ENCODE data around the gene ETS2. TPM values are rescaled to one million over a fixed set of nuclear protein-coding genes. Genes with fewer than 3 reads are reported as not detected.

Gene ETS2
- total RNA-seq, 1 experiment from 2014 or later, result 132 TPM

DNA sequence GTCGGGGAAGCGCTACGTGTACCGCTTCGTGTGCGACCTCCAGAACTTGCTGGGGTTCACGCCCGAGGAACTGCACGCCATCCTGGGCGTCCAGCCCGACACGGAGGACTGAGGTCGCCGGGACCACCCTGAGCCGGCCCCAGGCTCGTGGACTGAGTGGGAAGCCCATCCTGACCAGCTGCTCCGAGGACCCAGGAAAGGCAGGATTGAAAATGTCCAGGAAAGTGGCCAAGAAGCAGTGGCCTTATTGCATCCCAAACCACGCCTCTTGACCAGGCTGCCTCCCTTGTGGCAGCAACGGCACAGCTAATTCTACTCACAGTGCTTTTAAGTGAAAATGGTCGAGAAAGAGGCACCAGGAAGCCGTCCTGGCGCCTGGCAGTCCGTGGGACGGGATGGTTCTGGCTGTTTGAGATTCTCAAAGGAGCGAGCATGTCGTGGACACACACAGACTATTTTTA, 17.1 kb downstream of the ETS2 start:
- BruUV-seq (replicated peaks), result no TSS peak
- H3K27ac ChIP-seq (ENCODE audit: low read length), result peak overlapping the region; percentile 68; the same call in 1 of the 2 replicates

DNA sequence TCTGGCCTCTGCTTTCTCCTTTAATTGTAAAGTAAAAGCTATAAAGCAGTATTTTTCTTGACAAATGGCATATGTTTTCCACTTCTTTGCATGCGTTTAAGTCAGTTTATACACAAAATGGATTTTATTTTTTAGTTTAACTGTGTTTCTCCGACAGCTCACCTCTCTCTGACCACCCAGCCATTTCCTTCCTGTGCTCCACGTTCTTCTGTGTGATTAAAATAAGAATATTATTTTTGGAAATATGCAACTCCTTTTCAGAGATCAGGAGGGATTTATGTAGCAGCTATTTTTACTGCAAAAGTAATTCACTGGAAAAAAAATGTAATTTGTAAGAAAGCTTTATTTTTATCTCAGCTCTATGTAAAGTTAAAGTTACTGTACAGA, 18.0 kb downstream of the ETS2 start:
- H3K4me3 ChIP-seq (ENCODE audit: low read depth in 2 of 2, low read length in 2 of 2), result no peak overlapping the region
- TF ChIP-seq, protein P1, sequence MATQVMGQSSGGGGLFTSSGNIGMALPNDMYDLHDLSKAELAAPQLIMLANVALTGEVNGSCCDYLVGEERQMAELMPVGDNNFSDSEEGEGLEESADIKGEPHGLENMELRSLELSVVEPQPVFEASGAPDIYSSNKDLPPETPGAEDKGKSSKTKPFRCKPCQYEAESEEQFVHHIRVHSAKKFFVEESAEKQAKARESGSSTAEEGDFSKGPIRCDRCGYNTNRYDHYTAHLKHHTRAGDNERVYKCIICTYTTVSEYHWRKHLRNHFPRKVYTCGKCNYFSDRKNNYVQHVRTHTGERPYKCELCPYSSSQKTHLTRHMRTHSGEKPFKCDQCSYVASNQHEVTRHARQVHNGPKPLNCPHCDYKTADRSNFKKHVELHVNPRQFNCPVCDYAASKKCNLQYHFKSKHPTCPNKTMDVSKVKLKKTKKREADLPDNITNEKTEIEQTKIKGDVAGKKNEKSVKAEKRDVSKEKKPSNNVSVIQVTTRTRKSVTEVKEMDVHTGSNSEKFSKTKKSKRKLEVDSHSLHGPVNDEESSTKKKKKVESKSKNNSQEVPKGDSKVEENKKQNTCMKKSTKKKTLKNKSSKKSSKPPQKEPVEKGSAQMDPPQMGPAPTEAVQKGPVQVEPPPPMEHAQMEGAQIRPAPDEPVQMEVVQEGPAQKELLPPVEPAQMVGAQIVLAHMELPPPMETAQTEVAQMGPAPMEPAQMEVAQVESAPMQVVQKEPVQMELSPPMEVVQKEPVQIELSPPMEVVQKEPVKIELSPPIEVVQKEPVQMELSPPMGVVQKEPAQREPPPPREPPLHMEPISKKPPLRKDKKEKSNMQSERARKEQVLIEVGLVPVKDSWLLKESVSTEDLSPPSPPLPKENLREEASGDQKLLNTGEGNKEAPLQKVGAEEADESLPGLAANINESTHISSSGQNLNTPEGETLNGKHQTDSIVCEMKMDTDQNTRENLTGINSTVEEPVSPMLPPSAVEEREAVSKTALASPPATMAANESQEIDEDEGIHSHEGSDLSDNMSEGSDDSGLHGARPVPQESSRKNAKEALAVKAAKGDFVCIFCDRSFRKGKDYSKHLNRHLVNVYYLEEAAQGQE (IDR thresholded peaks at IDR 0.05; ENCODE audit: insufficient read depth in 1 of 2, low read depth in 2 of 2, low read length in 1 of 2), result no peak
- TF ChIP-seq SIN3A (IDR thresholded peaks at IDR 0.05; ENCODE audit: borderline replicate concordance, insufficient read depth, low read depth, low read length) (no peak), POLR2AphosphoS5 (IDR thresholded peaks at IDR 0.05; ENCODE audit: low read depth, low read length) (no peak), TCF7L2 (IDR thresholded peaks at IDR 0.05; ENCODE audit: low read depth, low read length) (no peak)
- TF ChIP-seq, protein P2, sequence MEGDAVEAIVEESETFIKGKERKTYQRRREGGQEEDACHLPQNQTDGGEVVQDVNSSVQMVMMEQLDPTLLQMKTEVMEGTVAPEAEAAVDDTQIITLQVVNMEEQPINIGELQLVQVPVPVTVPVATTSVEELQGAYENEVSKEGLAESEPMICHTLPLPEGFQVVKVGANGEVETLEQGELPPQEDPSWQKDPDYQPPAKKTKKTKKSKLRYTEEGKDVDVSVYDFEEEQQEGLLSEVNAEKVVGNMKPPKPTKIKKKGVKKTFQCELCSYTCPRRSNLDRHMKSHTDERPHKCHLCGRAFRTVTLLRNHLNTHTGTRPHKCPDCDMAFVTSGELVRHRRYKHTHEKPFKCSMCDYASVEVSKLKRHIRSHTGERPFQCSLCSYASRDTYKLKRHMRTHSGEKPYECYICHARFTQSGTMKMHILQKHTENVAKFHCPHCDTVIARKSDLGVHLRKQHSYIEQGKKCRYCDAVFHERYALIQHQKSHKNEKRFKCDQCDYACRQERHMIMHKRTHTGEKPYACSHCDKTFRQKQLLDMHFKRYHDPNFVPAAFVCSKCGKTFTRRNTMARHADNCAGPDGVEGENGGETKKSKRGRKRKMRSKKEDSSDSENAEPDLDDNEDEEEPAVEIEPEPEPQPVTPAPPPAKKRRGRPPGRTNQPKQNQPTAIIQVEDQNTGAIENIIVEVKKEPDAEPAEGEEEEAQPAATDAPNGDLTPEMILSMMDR (IDR thresholded peaks at IDR 0.05), result no peak
- peak overlapping the region; percentile 66; the same call in 1 of the 2 replicates for H3K27ac ChIP-seq (ENCODE audit: low read length)
- CTCF ChIA-PET, result no interaction called here
- H3K27me3 ChIP-seq (ENCODE audit: control insufficient read depth, insufficient read depth, low read length), result no peaks in the 10 kb centered on the region
- no peak for ATAC-seq
- peaks cover 22% of the 10 kb centered on the region for H3K36me3 ChIP-seq (ENCODE audit: control insufficient read depth, insufficient read depth, low read length)
- H3K9me3 ChIP-seq (ENCODE audit: control insufficient read depth, insufficient read depth, low read depth, low read length), result no peaks in the 10 kb centered on the region
- in situ Hi-C loops (cut with HindIII; ENCODE audit: low pct_unique_long_range_greater_than_20kb, low sequenced_read_pairs) (no loop called here), intact Hi-C loops (cut with micrococcal nuclease; ENCODE audit: unreplicated experiment) (loop anchor here (5.0 kb wide), 1 partner anchor 314 kb away; no protein-coding TSS in a partner anchor)
- BruUV-seq (replicated peaks), result no TSS peak
- peaks cover 46% of the 10 kb centered on the region for H3K4me1 ChIP-seq (ENCODE audit: control insufficient read depth, insufficient read depth, low read length)
- POLR2A ChIA-PET, result no interaction called here
- no peak for DNase-seq (ENCODE audit: low read depth, low spot score)

More for the DNA sequence above, 17.1 kb downstream of the ETS2 start:
- TF ChIP-seq POLR2AphosphoS5 (IDR thresholded peaks at IDR 0.05; ENCODE audit: low read depth, low read length), result no peak
- in situ Hi-C loops (cut with HindIII; ENCODE audit: low pct_unique_long_range_greater_than_20kb, low sequenced_read_pairs), result no loop called here
- peaks cover 54% of the 10 kb centered on the region for H3K4me1 ChIP-seq (ENCODE audit: control insufficient read depth, insufficient read depth, low read length)
- no peak for ATAC-seq
- H3K4me3 ChIP-seq (ENCODE audit: low read depth in 2 of 2, low read length in 2 of 2), result no peak overlapping the region
- intact Hi-C loops (cut with micrococcal nuclease; ENCODE audit: unreplicated experiment), result loop anchor here (5.0 kb wide), 1 partner anchor 314 kb away; no protein-coding TSS in a partner anchor
- POLR2A ChIA-PET, result no interaction called here
- CTCF ChIA-PET, result no interaction called here
- no peaks in the 10 kb centered on the region for H3K9me3 ChIP-seq (ENCODE audit: control insufficient read depth, insufficient read depth, low read depth, low read length)
- no peaks in the 10 kb centered on the region for H3K27me3 ChIP-seq (ENCODE audit: control insufficient read depth, insufficient read depth, low read length)
- DNase-seq (ENCODE audit: low read depth, low spot score), result no peak
- peaks cover 23% of the 10 kb centered on the region for H3K36me3 ChIP-seq (ENCODE audit: control insufficient read depth, insufficient read depth, low read length)

DNA sequence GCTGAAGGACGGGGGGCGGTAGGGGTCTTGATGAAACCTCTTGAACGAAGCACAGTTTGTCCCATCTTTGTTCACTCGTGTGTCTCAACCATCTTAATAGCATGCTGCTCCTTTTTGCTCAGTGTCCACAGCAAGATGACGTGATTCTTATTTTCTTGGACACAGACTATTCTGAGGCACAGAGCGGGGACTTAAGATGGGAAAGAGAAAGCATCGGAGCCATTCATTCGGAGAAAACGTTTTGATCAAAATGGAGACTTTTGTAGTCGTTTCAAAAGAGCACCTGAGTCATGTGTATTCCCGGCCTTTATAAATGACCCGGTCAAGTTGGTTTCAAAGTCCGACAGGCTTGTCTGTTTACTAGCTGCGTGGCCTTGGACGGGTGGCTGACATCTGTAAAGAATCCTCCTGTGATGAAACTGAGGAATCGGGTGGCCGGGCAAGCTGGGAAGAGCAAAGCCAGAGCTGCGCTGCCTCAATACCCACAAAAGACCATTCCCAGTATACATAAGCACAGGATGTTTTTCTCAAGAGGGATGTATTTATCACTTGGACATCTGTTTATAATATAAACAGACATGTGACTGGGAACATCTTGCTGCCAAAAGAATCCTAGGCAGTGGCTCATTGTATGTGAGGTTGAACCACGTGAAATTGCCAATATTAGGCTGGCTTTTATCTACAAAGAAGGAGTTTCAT, 18.5 kb downstream of the ETS2 start:
- TF ChIP-seq POLR2AphosphoS5 (IDR thresholded peaks at IDR 0.05; ENCODE audit: low read depth, low read length) (no peak; the same call in none of the 2 replicates), SIN3A (IDR thresholded peaks at IDR 0.05; ENCODE audit: borderline replicate concordance, insufficient read depth, low read depth, low read length) (peak; percentile 41; the same call in 1 of the 2 replicates)
- TF ChIP-seq, protein P1 (IDR thresholded peaks at IDR 0.05; ENCODE audit: insufficient read depth in 1 of 2, low read depth in 2 of 2, low read length in 1 of 2), result no peak
- ChIA-PET CTCF (no interaction called here), POLR2A (no interaction called here)
- peak overlapping the region; percentile 66 for H3K27ac ChIP-seq (ENCODE audit: low read length)
- H3K9me3 ChIP-seq (ENCODE audit: control insufficient read depth, insufficient read depth, low read depth, low read length), result no peaks in the 10 kb centered on the region
- intact Hi-C loops (cut with micrococcal nuclease; ENCODE audit: unreplicated experiment), result loop anchor here (5.0 kb wide), 1 partner anchor 313 kb away; no protein-coding TSS in a partner anchor
- DNase-seq (ENCODE audit: low read depth, low spot score) (no peak), ATAC-seq (peak; percentile 26; the same call in 1 of the 2 replicates)
- peaks cover 43% of the 10 kb centered on the region for H3K4me1 ChIP-seq (ENCODE audit: control insufficient read depth, insufficient read depth, low read length)
- in situ Hi-C loops (cut with HindIII; ENCODE audit: low pct_unique_long_range_greater_than_20kb, low sequenced_read_pairs), result no loop called here
- peaks cover 17% of the 10 kb centered on the region for H3K36me3 ChIP-seq (ENCODE audit: control insufficient read depth, insufficient read depth, low read length)
- H3K4me3 ChIP-seq (ENCODE audit: low read depth in 2 of 2, low read length in 2 of 2), result no peak overlapping the region
- no TSS peak for BruUV-seq (replicated peaks)
- no peaks in the 10 kb centered on the region for H3K27me3 ChIP-seq (ENCODE audit: control insufficient read depth, insufficient read depth, low read length)
